Left kidney (tissue), 2 donors: ENCODE data around the gene UGT1A8. TPM values are rescaled to one million over a fixed set of nuclear protein-coding genes. Genes with fewer than 3 reads are reported as not detected.
"Not testable (repeated sequence)": the region's sequence is repeated elsewhere in the genome, so short reads cannot be mapped to it uniquely, and the experiment has no call there.

ENCODE experiments used
- DNase-seq: peaks from one replicate; pipeline ENCODE4 v3.0.0-alpha.2; 2013
- polyA plus RNA-seq: library from polyadenylated mRNA; unstranded; fragments of 120-200 nt; gene quantifications from one replicate; pipeline ENCODE4 v1.2.1, GENCODE V29; 2013; ENCODE audit not compliant: insufficient read length

Gene UGT1A8
- polyA plus RNA-seq, 1 donor: not detected

DNA sequence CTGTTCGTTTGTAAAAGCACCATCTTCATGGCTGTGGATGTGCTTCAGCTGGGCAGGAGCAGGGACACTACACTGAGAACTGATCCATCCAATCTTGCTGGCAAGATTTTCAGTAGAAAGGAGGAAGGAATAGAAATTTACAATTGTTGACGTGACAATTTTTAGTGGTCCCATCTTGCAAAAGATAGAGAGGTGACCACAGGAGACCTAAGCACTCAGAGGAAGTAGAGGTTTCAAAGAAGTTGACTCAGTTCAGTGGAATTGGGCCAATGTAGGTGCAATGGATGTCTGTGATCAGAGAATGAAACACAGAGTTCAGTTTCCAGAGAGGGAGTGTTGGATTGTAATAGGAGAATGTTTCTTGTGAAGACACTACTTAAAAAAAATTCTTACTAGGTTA lies 96.7 kb downstream of the UGT1A8 start:
- DNase-seq: no peak

DNA sequence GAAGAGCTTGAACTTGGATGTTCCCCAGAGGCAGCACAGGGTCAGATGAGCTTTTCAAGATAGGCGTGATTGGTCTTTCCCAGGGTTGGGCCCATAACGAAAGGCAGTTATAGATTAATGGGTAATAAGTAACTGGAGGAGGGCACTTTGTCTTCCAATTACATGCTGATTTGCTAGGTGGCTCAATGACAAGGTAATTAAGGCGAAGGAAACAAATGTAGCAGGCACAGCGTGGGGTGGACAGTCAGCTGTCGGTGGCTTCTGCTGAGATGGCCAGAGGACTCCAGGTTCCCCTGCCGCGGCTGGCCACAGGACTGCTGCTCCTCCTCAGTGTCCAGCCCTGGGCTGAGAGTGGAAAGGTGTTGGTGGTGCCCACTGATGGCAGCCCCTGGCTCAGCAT lies 101.1 kb downstream of the UGT1A8 start, which contains the start of gene UGT1A4:
UGT1A4 (plus strand) TSS at position 185 of the 400 bp plus-strand sequence; CDS start at position 270, 85 bp downstream.
- DNase-seq: no peak

DNA sequence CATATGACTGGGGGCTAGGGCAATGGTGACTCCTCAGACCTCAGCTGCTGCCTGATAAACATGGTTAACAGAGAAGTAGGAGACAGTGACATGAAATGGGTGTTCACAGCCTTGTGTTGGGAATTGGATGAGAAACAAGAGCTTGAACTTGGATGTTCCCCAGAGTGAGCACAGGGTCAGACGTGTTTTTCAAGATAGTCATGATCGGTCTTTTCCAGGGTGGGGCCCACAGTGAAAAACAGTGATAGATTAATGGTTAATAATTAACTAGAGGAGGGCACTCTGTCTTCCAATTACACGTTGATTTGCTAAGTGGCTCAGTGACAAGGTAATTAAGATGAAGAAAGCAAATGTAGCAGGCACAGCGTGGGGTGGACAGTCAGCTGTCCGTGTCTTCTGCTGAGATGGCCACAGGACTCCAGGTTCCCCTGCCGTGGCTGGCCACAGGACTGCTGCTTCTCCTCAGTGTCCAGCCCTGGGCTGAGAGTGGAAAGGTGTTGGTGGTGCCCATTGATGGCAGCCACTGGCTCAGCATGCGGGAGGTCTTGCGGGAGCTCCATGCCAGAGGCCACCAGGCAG lies 111.4 kb downstream of the UGT1A8 start, which contains the start of gene UGT1A3:
UGT1A3 (plus strand) TSS at position 320 of the 579 bp plus-strand sequence; CDS start at position 405, 85 bp downstream.
- no peak for DNase-seq

DNA sequence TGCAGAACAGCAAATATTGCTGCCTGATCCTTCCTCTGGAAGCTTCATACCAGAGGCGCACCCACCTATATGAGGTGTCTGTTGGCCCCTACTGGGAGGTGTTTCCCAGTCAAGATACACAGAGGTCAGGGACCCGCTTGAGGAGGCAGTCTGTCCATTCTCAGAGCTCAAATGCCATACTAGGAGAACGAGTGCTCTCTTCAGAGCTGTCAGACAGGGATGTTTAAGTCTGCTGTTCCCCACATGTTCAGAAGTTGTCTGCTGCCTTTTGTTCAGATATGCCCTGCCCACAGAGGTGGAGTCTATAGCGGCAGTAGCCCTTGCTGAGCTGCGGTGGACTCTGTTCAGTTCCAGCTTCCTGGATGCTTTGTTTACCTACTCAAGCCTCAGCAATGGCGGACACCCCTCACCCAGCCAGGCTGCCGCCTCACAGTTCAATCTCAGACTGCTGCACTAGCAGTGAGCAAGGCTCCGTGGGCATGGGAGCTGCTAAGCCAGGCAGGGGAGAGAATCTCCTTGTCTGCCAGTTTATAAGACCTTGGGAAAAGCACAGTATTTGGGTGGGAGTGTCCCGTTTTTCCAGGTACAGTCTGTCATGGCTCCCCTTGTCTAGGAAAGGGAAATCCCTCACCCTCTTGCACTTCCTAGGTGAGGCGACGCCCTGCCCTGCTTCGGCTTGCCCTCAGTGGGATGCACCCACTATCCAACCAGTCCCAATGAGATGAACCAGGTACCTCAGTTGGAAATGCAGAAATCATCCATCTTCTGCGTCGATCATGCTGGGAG lies 119.6 kb downstream of the UGT1A8 start:
- not testable (repeated sequence) for DNase-seq

DNA sequence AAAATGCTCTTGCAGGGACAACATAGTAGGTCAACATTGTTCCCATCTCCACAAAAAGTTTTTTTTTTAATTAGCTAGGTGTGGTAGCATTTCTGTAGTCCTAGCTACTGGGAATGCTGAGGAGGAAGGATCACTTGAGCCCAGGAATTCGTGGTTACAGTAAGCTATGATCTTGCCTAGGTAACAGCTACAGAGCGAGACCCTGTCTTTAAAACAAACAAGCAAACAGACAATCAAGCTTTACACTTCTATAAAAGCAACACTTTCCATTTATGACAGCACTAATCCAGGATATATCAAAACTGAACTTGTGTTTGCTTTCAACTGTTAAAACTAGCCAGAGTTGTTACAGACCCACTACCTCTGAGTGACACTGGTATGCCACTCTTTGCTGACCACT lies 123.4 kb downstream of the UGT1A8 start:
- DNase-seq: no peak

DNA sequence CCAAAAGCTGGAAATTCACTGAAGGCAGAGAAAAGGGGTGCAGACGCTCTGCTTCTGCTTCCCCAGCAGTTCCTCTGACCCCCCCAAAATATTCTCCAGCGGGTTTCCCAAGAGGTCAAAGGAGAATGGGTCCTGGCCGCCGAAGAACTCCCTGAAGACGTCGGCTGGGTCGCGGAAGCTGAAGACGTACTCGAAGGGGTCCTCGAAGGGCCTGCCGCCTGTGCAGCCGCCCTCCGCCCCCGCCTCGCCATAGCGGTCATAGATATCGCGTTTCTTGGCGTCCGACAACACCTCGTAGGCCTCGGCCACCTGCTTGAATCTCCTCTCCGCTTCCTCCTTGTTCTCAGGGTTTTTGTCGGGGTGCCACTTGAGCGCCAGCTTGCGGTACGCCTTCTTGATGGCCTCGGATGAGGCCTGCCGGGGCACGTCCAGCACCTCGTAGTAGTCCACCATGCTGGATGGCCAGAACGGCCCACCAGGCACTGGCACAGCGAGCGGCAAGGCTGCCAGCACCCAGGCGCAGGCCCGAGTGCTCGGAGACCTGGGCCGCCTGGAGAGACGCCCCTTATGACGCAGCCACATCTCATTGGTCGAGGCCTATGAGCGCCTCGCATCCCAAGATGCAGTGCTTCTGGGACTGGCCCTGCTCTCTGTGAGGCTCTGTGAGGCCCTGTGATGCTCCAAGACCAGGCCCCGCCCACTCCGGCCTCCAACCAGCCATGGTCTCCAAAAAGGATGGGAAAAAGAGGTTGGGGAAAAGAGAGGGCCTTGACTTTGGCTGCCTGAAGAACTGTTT lies 126.2 kb downstream of the UGT1A8 start:
- DNase-seq: no peak

DNA sequence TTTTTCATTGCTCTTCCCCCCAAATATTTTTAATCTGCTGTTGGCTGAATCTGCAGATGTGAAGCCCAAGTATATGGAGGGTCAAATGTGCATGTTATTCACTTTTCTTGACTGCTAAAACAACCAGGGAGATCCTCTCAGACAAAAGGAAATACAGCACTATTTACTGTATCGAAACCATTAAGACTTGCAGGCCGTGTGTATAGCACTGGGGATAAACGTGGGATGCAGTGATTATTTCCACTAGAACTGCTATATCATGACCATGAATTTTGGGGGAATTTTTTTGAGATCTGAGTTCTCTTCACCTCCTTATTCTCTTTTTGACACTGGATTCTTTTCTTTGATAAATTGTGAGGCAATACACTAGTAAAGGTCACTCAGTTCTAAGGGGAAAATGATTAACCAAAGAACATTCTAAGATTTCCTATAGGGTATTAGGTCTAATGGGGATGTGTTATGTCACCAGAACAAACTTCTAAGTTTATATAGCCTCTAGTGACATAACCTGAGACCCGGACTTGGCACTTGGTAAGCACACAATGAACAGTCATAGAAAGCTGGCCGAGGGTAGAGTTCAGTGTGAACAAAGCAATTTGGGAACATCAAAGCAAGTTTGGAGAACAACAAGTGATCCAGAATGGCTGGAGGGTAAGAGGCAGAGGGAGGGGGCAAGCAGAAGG lies 127.8 kb downstream of the UGT1A8 start:
- DNase-seq: no peak

DNA sequence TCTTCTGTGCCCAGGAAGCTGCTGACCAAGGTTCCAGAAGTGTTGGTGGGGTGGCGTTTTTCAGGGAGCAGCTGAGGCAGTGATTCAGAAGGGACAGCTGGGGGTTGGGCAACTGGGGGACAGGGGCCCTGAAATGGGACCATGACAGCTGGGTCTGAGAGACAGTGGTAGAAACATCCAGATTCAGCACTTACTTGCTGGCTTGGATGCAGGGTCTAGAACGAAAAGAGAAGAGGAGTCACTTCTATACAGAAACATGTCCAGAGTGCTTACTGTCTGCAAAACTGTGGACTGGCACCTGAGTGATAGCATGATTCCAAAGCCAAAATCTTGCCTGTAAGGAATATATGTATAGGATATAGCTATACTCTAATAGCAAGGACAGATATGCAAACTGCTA lies 128.4 kb downstream of the UGT1A8 start:
- not testable (repeated sequence) for DNase-seq

DNA sequence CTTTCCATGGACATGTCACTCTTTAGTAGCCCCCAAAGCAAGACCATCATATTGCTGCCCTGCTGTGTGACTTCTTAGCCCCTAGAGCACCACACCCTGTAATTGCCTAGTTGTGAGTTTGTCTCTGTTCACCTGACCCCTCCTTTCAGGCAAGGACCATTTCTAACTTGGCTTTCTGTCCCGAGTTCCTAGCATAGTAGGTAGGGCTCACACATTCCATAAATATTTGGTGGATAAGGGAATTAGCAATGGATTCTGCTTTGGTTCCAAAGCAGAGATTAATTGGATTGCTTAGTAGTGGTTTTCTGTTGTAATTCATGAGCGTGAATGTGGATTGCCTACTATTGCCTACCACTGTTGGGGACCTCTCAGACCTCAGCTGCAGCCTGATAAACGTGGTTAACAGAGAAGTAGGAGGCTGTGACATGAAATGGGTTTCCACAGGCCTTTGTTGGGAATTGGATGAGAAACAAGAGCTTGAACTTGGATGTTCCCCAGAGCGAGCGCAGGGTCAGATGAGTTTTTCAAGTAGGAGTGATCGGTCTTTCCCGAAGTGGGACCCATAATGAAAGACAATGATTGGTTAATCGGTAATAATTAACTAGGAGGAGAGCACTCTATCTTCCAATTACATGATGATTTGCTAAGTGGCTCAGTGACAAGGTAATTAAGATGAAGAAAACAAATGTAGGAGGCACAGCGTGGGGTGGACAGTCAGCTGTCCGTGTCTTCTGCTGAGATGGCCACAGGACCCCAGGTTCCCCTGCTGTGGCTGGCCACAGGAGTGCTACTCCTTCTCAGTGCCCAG lies 129.2 kb downstream of the UGT1A8 start:
- DNase-seq: no peak

DNA sequence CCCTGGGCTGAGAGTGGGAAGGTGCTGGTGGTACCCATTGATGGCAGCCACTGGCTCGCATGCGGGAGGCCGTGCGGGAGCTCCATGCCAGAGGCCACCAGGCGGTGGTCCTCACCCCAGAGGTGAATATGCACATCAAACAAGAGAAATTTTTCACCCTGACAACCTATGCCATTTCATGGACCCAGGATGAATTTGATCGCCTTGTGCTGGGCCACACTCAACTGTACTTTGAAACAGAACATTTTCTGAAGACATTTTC lies 129.8 kb downstream of the UGT1A8 start:
- DNase-seq: no peak

DNA sequence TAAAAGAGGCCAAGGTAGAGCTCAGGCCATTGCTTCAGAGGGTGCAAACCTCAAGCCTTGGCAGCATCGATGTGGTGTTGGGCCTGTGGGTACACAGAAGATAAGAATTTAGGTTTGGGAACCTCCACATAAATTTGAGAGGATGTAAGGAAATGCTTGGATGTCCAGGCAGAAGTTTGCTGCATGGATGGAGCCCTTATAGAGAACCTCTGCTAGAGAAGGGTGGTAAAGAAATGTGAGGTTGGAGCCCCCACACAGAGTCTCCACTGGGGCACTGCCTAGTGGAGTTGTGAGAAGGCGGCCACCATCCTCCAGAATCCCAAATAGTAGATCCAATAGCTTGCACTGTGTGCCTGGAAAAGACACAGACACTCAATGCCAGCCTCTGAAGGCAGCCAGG lies 133.3 kb downstream of the UGT1A8 start:
- not testable (repeated sequence) for DNase-seq

DNA sequence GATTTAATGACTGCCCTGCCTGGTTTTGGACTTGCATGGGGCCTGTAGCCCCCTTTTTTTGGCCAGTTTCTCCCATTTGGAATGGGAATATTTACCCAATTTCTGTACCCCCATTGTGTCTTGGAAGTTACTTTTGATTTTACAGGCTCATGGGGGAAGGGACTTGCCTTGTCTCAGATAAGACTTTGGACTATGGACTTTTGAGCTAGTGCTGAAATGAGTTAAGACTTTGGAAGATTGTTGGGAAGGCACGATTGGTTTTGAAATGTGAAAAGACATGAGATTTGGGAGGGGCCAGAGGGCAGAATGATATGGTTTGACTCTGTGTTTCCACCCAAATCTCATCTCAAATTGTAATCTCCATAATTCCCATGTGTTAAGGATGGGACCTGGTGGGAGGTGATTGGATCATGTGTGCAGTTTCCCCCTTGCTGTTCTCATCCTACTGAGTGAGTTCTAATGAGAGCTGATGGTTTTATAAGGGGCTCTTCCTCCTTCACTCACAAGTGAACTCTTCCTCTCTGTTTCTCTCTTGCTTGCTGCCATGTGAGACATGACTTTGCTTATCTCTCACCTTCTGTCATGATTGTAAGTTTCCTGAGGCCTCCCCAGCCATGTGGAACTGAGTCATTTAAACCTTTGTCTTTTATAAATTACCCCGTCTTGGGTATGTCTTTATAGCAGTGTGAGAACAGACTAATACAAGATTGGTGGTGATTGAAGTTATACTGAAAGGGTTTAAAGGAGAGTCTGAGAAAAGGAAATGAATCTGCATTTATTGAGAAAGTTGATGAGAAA lies 134.0 kb downstream of the UGT1A8 start:
- DNase-seq: not testable (repeated sequence)

DNA sequence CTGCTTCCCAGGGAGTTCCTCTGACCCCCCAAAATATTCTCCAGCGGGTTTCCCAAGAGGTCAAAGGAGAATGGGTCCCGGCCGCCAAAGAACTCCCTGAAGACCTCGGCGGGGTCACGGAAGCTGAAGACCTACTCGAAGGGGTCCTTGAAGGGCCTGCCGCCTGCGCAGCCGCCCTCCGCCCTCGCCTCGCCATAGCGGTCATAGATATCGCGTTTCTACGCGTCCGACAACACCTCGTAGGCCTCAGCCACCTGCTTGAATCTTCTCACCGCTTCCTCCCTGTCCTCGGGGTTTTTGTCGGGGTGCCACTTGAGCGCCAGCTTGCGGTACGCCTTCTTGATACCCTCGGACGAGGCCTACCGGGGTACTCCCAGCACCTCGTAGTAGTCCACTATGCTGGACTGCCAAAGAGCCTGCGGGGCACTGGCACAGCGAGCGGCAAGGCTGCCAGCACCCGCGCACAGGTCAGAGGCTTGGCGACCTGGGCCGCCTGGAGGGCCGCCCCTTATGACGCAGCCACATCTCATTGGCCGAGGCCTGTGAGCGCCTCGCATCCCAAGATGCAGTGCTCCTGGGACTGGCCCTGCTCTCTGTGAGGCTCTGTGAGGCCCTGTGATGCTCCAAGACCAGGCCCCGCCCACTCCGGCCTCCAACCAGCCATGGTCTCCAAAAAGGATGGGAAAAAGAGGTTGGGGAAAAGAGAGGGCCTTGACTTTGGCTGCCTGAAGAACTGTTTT lies 137.6 kb downstream of the UGT1A8 start:
- no peak for DNase-seq

DNA sequence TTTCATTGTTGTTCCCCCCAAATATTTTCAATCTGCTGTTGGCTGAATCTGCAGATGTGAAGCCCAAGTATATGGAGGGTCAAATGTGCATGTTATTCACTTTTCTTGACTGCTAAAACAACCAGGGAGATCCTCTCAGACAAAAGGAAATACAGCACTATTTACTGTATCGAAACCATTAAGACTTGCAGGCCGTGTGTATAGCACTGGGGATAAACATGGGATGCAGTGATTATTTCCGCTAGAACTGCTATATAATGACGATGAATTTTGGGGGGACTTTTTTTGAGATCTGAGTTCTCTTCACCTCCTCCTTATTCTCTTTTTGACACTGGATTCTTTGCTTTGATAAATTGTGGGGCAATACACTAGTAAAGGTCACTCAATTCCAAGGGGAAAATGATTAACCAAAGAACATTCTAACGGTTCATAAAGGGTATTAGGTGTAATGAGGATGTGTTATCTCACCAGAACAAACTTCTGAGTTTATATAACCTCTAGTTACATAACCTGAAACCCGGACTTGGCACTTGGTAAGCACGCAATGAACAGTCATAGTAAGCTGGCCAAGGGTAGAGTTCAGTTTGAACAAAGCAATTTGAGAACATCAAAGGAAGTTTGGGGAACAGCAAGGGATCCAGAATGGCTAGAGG lies 139.1 kb downstream of the UGT1A8 start:
- DNase-seq: no peak

DNA sequence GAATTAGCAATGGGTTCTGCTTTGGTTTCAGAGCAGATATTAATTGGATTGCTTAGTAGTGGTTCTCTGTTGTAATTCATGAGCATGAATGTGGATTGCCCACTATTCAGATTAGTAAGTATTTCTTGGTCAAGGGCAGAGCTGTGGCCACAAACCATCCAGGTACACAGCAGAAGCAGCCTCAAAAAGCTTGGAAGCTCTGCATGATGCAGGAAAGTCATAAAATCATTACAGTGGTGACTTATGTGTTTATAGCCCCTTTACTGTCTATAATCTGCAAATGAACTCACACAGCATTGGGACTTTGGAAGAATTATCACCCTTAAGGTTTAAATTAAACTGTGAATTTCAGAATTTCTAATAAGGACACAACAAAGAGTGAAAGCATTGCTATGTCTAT lies 140.7 kb downstream of the UGT1A8 start:
- no peak for DNase-seq

DNA sequence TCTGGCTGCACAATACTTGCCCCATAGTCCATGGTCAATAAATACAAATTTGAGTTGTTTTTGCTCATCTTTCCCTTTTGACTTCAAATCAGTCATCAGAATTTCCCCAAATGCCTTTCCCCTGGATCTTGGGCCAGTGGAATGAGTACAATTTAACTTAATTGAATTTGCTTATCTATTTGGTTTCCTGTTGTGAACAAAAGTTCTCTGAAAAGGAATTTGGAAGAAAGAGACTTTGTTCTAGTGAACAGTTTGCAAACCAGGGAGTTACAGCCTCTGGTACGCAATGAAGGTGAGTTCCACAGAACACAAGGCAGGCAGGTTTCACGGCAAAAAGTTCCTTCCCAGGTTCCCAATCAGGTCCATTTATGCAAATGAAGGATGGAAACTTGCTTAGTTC lies 141.4 kb downstream of the UGT1A8 start:
- DNase-seq: no peak

DNA sequence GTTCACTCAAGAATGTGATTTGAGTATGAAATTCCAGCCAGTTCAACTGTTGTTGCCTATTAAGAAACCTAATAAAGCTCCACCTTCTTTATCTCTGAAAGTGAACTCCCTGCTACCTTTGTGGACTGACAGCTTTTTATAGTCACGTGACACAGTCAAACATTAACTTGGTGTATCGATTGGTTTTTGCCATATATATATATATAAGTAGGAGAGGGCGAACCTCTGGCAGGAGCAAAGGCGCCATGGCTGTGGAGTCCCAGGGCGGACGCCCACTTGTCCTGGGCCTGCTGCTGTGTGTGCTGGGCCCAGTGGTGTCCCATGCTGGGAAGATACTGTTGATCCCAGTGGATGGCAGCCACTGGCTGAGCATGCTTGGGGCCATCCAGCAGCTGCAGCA lies 142.6 kb downstream of the UGT1A8 start, which contains the start of gene UGT1A1:
UGT1A1 (plus strand) TSS at position 228 of the 400 bp plus-strand sequence; CDS start at position 246, 18 bp downstream.
- no peak for DNase-seq

DNA sequence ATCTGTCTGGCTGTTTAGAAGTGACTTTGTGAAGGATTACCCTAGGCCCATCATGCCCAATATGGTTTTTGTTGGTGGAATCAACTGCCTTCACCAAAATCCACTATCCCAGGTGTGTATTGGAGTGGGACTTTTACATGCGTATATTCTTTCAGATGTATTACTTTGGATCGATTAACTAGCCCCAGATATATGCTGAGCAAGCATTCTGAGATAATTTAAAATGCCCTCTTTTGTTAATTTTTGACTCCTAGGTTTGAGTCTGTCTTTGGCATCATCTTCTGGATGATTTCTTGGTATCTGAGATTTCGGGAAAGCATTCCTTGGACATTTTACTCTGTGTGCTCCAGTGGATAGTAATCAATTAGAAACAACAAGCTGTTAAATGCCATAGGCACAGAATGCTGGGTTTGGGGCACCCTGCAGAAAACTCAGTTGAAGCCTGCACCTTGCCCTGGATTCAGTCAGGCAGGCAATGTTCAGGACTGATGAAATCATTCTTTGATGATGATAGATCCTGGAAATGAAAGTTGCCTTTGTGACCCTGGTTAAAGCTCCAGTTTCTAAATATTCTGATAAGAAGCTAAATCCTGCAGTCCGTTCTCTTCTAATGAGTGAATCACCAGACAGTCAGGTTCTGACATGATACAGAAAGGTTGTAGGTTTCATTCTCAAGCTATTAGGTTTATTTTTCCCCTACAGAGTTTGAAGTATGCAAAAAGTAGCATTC lies 143.8 kb downstream of the UGT1A8 start:
- no peak for DNase-seq

DNA sequence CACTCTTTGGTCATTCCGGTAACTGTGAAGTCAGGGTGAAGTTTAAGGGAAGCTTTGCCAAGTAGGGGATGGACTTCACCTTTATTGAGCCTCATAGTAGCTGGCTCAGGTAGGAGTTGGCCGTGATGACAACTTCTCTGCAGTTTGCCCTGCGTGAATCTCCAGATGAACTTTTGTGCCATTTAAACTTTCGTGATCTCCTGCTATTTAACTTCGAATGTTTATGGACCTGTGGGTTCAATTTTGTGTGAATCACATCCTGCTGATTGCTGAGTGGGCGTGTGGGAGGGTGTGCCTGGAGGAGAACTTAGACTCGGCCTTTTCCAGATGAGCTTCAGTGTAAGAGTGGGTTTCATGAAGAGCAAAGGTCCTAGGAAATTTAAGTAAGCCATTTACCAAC lies 146.8 kb downstream of the UGT1A8 start:
- DNase-seq: no peak
